ENCODE measurements around the gene MIA. TPM values are rescaled to one million over a fixed set of nuclear protein-coding genes. Genes with fewer than 3 reads are reported as not detected.
"Not testable (repeated sequence)": the region's sequence is repeated elsewhere in the genome, so short reads cannot be mapped to it uniquely, and the experiment has no call there.

Gene MIA
- total RNA-seq, 1 donor from 2014 or later = 1.6 TPM

- FAIRE-seq (no peak), DNase-seq (ENCODE audit: low read depth) (no peak)
- H3K27me3 ChIP-seq (ENCODE audit: control insufficient read depth, insufficient read depth, low read length) = no peaks in the 10 kb centered on the region
- peaks cover 45% of the 10 kb centered on the region for H3K36me3 ChIP-seq (ENCODE audit: control insufficient read depth, insufficient read depth, low read length)
- no peak overlapping the region for H3K4me3 ChIP-seq (ENCODE audit: low read depth, low read length)
- TF ChIP-seq CTCF (IDR thresholded peaks at IDR 0.05; ENCODE audit: insufficient read depth, low read length, severe bottlenecking) = no peak
These were observed 12.4 kb upstream of the MIA start for GRCh38 chr19:40762754-40763470.

- Histone ChIP-seq H3K36me3 (ENCODE audit: control insufficient read depth, insufficient read depth, low read length) (peaks cover 42% of the 10 kb centered on the region), H3K4me3 (ENCODE audit: low read depth, low read length) (no peak overlapping the region), H3K27me3 (ENCODE audit: control insufficient read depth, insufficient read depth, low read length) (no peaks in the 10 kb centered on the region)
- no peak for DNase-seq (ENCODE audit: low read depth)
- FAIRE-seq = no peak
- TF ChIP-seq CTCF (IDR thresholded peaks at IDR 0.05; ENCODE audit: insufficient read depth, low read length, severe bottlenecking) = no peak
These were observed 11.8 kb upstream of the MIA start for GRCh38 chr19:40763526-40763925.

GRCh38 chr19:40763963-40764362 is 11.4 kb upstream of the MIA start:
- no peaks in the 10 kb centered on the region for H3K27me3 ChIP-seq (ENCODE audit: control insufficient read depth, insufficient read depth, low read length)
- H3K4me3 ChIP-seq (ENCODE audit: low read depth, low read length) = no peak overlapping the region
- no peak for TF ChIP-seq CTCF (IDR thresholded peaks at IDR 0.05; ENCODE audit: insufficient read depth, low read length, severe bottlenecking)
- DNase-seq (ENCODE audit: low read depth) (no peak), FAIRE-seq (no peak)
- peaks cover 42% of the 10 kb centered on the region for H3K36me3 ChIP-seq (ENCODE audit: control insufficient read depth, insufficient read depth, low read length)

- peaks cover 31% of the 10 kb centered on the region for H3K36me3 ChIP-seq (ENCODE audit: control insufficient read depth, insufficient read depth, low read length)
- not testable (repeated sequence) for H3K4me3 ChIP-seq (ENCODE audit: low read depth, low read length); H3K27me3 ChIP-seq (ENCODE audit: control insufficient read depth, insufficient read depth, low read length); FAIRE-seq; DNase-seq (ENCODE audit: low read depth)
These were observed 8.9 kb upstream of the MIA start for GRCh38 chr19:40766385-40766784.

- DNase-seq (ENCODE audit: low read depth) (no peak), FAIRE-seq (no peak)
- no peak overlapping the region for H3K4me3 ChIP-seq (ENCODE audit: low read depth, low read length)
- peaks cover 13% of the 10 kb centered on the region for H3K36me3 ChIP-seq (ENCODE audit: control insufficient read depth, insufficient read depth, low read length)
- TF ChIP-seq CTCF (IDR thresholded peaks at IDR 0.05; ENCODE audit: insufficient read depth, low read length, severe bottlenecking) = no peak
- H3K27me3 ChIP-seq (ENCODE audit: control insufficient read depth, insufficient read depth, low read length) = no peaks in the 10 kb centered on the region
These were observed 6.5 kb upstream of the MIA start for GRCh38 chr19:40768869-40769268.

GRCh38 chr19:40771101-40771862 is 4.0 kb upstream of the MIA start:
- not testable (repeated sequence) for H3K4me3 ChIP-seq (ENCODE audit: low read depth, low read length); DNase-seq (ENCODE audit: low read depth); H3K36me3 ChIP-seq (ENCODE audit: control insufficient read depth, insufficient read depth, low read length); FAIRE-seq; H3K27me3 ChIP-seq (ENCODE audit: control insufficient read depth, insufficient read depth, low read length)
